ENCODE data around the gene HERC2.

Gene HERC2

GRCh38 chr15:28281876-28282275 lies 40.1 kb downstream of the HERC2 start:
- Histone ChIP-seq H3K79me2 (ENCODE audit: insufficient read depth, low read length) (peaks cover 36% of the 10 kb centered on the region), H3K36me3 (ENCODE audit: insufficient read depth, low read length) (peaks cover 30% of the 10 kb centered on the region)
- TF ChIP-seq CTCF (IDR thresholded peaks at IDR 0.05; ENCODE audit: borderline replicate concordance, extremely low read depth, low read length, poor library complexity, severe bottlenecking) = no peak
- no peak for TF ChIP-seq EZH2 (IDR thresholded peaks at IDR 0.05; ENCODE audit: borderline replicate concordance, low read depth, low read length, severe bottlenecking)

GRCh38 chr15:28274635-28275034 lies 47.3 kb downstream of the HERC2 start:
- Histone ChIP-seq H3K4me2 (ENCODE audit: insufficient read depth, low read length) (no peak overlapping the region), H3K4me3 (ENCODE audit: low read depth in 1 of 2, low read length in 2 of 2) (no peak overlapping the region), H3K27me3 (ENCODE audit: insufficient read depth, low read length, poor library complexity) (no peaks in the 10 kb centered on the region), H4K20me1 (ENCODE audit: insufficient read depth, low read length) (no peaks in the 10 kb centered on the region), H3K4me1 (ENCODE audit: insufficient read depth, low read length) (no peaks in the 10 kb centered on the region), H3K36me3 (ENCODE audit: insufficient read depth, low read length) (peaks cover 50% of the 10 kb centered on the region), H3K9me3 (ENCODE audit: insufficient read depth, low read length, severe bottlenecking) (no peaks in the 10 kb centered on the region), H3K27ac (ENCODE audit: low read length) (no peak overlapping the region), H2AFZ (ENCODE audit: low read depth, low read length) (no peak overlapping the region), H3K9ac (ENCODE audit: low read depth, low read length) (no peak overlapping the region), H3K79me2 (ENCODE audit: insufficient read depth, low read length) (no peaks in the 10 kb centered on the region)
- no peak for TF ChIP-seq CTCF (IDR thresholded peaks at IDR 0.05; ENCODE audit: borderline replicate concordance, extremely low read depth, low read length, poor library complexity, severe bottlenecking)
- TF ChIP-seq EZH2 (IDR thresholded peaks at IDR 0.05; ENCODE audit: borderline replicate concordance, low read depth, low read length, severe bottlenecking) = no peak
- no peak for ATAC-seq (ENCODE audit: insufficient read depth, low read depth)
- no peak for DNase-seq

More at GRCh38 chr15:28281876-28282275, 40.1 kb downstream of the HERC2 start:
- no peak overlapping the region for H3K27ac ChIP-seq (ENCODE audit: low read length)
- no peak overlapping the region for H3K4me2 ChIP-seq (ENCODE audit: insufficient read depth, low read length)
- no peaks in the 10 kb centered on the region for H3K9me3 ChIP-seq (ENCODE audit: insufficient read depth, low read length, severe bottlenecking)
- DNase-seq (no peak), ATAC-seq (ENCODE audit: insufficient read depth, low read depth) (no peak)
- H2AFZ ChIP-seq (ENCODE audit: low read depth, low read length) = no peak overlapping the region
- H3K27me3 ChIP-seq (ENCODE audit: insufficient read depth, low read length, poor library complexity) = no peaks in the 10 kb centered on the region
- H3K9ac ChIP-seq (ENCODE audit: low read depth, low read length) = no peak overlapping the region
- H3K4me1 ChIP-seq (ENCODE audit: insufficient read depth, low read length) = no peaks in the 10 kb centered on the region
- H3K4me3 ChIP-seq (ENCODE audit: low read depth in 1 of 2, low read length in 2 of 2) = no peak overlapping the region
- peaks cover 7% of the 10 kb centered on the region; the same call in 1 of the 2 replicates for H4K20me1 ChIP-seq (ENCODE audit: insufficient read depth, low read length)

GRCh38 chr15:28273873-28274610 lies 47.9 kb downstream of the HERC2 start:
- H3K4me2 ChIP-seq (ENCODE audit: insufficient read depth, low read length) = no peak overlapping the region
- H3K36me3 ChIP-seq (ENCODE audit: insufficient read depth, low read length) = peaks cover 56% of the 10 kb centered on the region
- TF ChIP-seq EZH2 (IDR thresholded peaks at IDR 0.05; ENCODE audit: borderline replicate concordance, low read depth, low read length, severe bottlenecking) (no peak), CTCF (IDR thresholded peaks at IDR 0.05; ENCODE audit: borderline replicate concordance, extremely low read depth, low read length, poor library complexity, severe bottlenecking) (no peak)
- no peaks in the 10 kb centered on the region for H3K9me3 ChIP-seq (ENCODE audit: insufficient read depth, low read length, severe bottlenecking)
- no peaks in the 10 kb centered on the region for H3K27me3 ChIP-seq (ENCODE audit: insufficient read depth, low read length, poor library complexity)
- H3K4me1 ChIP-seq (ENCODE audit: insufficient read depth, low read length) = no peaks in the 10 kb centered on the region
- no peaks in the 10 kb centered on the region for H4K20me1 ChIP-seq (ENCODE audit: insufficient read depth, low read length)
- no peak for ATAC-seq (ENCODE audit: insufficient read depth, low read depth)
- no peak overlapping the region for H3K4me3 ChIP-seq (ENCODE audit: low read depth in 1 of 2, low read length in 2 of 2)
- H3K79me2 ChIP-seq (ENCODE audit: insufficient read depth, low read length) = no peaks in the 10 kb centered on the region
- no peak for DNase-seq
- no peak overlapping the region for H2AFZ ChIP-seq (ENCODE audit: low read depth, low read length)
- no peak overlapping the region for H3K27ac ChIP-seq (ENCODE audit: low read length)
- no peak overlapping the region for H3K9ac ChIP-seq (ENCODE audit: low read depth, low read length)

Measured in DND-41 (cell line).